ENCODE measurements around the gene SORCS2. TPM values are rescaled to one million over a fixed set of nuclear protein-coding genes. Genes with fewer than 3 reads are reported as not detected.

Gene SORCS2
- polyA plus RNA-seq, 1 donor (not counting 4 experiments of a cell fraction or from before 2014, with no cell fraction given), result 0.09 TPM

GRCh38 chr4:7760706-7761105 is 568.4 kb downstream of the SORCS2 start:
- H3K79me2 ChIP-seq (ENCODE audit: control insufficient read depth, insufficient read depth, low read length), result no peaks in the 10 kb centered on the region
- dilution Hi-C loops (cut with MboI; ENCODE audit: extremely low pct_ligation_motif_present, low sequenced_read_pairs), result no loop called here
- no peak overlapping the region for H3K4me2 ChIP-seq (ENCODE audit: control insufficient read depth, extremely low read depth, insufficient read depth, low read depth, low read length)
- no peaks in the 10 kb centered on the region for H4K20me1 ChIP-seq (ENCODE audit: control insufficient read depth, extremely low read depth, insufficient read depth, low read length)
- no peak overlapping the region for H3K27ac ChIP-seq (ENCODE audit: control insufficient read depth, insufficient read depth, low read length)
- H3K4me1 ChIP-seq (ENCODE audit: control insufficient read depth, extremely low read depth, insufficient read depth, low read length), result no peaks in the 10 kb centered on the region
- H3K36me3 ChIP-seq (ENCODE audit: control insufficient read depth in 2 of 2, extremely low read depth in 1 of 2, insufficient read depth in 2 of 2, low read length in 2 of 2), result peaks cover 13 to 25% of the 10 kb centered on the region in 2 experiments
- no peaks in the 10 kb centered on the region for H3K9me3 ChIP-seq (ENCODE audit: control insufficient read depth, low read depth, low read length)
- no peak overlapping the region for H2AFZ ChIP-seq (ENCODE audit: control insufficient read depth, low read length)
- FAIRE-seq, result no peak
- H3K27me3 ChIP-seq (ENCODE audit: control insufficient read depth, extremely low read depth, insufficient read depth, low read length), result no peaks in the 10 kb centered on the region
- no peaks in the 10 kb centered on the region for H3K9me1 ChIP-seq (ENCODE audit: control insufficient read depth, extremely low read depth, insufficient read depth, low read length)
- no peak overlapping the region for H3K4me3 ChIP-seq (ENCODE audit: control insufficient read depth in 2 of 3, extremely low read depth in 1 of 3, insufficient read depth in 2 of 3, low read depth in 1 of 3, low read length in 3 of 3)
- DNase-seq (ENCODE audit: low read depth, low spot score), result no peak
- no peak overlapping the region for H3K9ac ChIP-seq (ENCODE audit: control insufficient read depth, extremely low read depth, insufficient read depth, low read length)
- TF ChIP-seq EZH2 (IDR thresholded peaks at IDR 0.05; ENCODE audit: low read length), result no peak

DNA sequence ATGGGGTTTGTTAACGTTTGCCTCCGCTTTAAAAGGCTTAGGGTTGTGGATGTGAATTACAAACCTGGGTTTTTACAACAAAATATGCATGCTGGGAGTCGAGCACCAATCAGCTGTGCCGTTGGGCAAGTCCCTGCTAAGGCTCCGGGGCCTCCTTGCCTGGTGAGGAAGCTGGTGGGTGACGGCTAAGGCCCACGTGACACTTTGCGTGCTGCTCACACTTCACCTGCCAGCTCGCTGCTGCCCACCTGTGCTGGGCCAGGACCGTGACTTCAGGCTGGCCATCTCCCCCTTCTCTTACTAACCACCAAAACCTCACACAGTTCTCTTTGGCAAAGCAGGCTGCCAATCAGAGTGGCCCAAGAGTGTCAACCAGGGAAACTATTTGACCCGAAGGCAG is 569.0 kb downstream of the SORCS2 start:
- Histone ChIP-seq H3K27ac (ENCODE audit: control insufficient read depth, insufficient read depth, low read length) (no peak overlapping the region), H4K20me1 (ENCODE audit: control insufficient read depth, extremely low read depth, insufficient read depth, low read length) (no peaks in the 10 kb centered on the region), H3K4me2 (ENCODE audit: control insufficient read depth, extremely low read depth, insufficient read depth, low read depth, low read length) (no peak overlapping the region), H3K36me3 (ENCODE audit: control insufficient read depth in 2 of 2, extremely low read depth in 1 of 2, insufficient read depth in 2 of 2, low read length in 2 of 2) (peaks cover 17 to 30% of the 10 kb centered on the region in 2 experiments), H3K9me1 (ENCODE audit: control insufficient read depth, extremely low read depth, insufficient read depth, low read length) (no peaks in the 10 kb centered on the region), H3K79me2 (ENCODE audit: control insufficient read depth, insufficient read depth, low read length) (no peaks in the 10 kb centered on the region), H3K9me3 (ENCODE audit: control insufficient read depth, low read depth, low read length) (no peaks in the 10 kb centered on the region), H3K4me1 (ENCODE audit: control insufficient read depth, extremely low read depth, insufficient read depth, low read length) (no peaks in the 10 kb centered on the region), H3K9ac (ENCODE audit: control insufficient read depth, extremely low read depth, insufficient read depth, low read length) (no peak overlapping the region), H3K27me3 (ENCODE audit: control insufficient read depth, extremely low read depth, insufficient read depth, low read length) (no peaks in the 10 kb centered on the region), H3K4me3 (ENCODE audit: control insufficient read depth in 2 of 3, extremely low read depth in 1 of 3, insufficient read depth in 2 of 3, low read depth in 1 of 3, low read length in 3 of 3) (no peak overlapping the region), H2AFZ (ENCODE audit: control insufficient read depth, low read length) (no peak overlapping the region)
- no peak for TF ChIP-seq CTCF (optimal IDR thresholded peaks at IDR 0.05 in 1 of 3, IDR thresholded peaks at IDR 0.05 in 1 of 3, conservative IDR thresholded peaks at IDR 0.05 in 1 of 3; ENCODE audit: extremely low read depth in 1 of 3, insufficient read depth in 2 of 3, low read length in 3 of 3)
- TF ChIP-seq EZH2 (IDR thresholded peaks at IDR 0.05; ENCODE audit: low read length), result no peak
- FAIRE-seq (no peak), DNase-seq (ENCODE audit: low read depth, low spot score) (no peak)
- dilution Hi-C loops (cut with MboI; ENCODE audit: extremely low pct_ligation_motif_present, low sequenced_read_pairs), result no loop called here

DNA sequence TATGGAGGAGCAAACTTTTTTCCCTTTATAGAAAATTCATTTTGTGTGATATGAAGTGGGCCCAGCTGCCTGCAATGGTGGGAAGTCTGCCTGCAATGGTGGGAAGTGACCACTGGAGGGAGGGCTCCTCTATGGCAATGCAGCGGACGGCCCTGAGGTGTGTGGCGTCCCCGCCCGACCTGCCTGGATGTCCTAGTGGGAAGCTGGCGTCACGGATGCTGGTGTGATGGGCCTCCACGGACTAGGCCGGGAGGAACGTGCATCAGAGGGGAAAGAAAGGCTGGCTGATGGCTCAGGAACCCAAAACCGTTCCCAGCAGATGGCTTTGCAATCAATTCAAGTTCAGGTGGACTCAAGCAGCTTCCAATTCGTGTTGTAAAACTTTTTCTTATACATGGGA is 569.4 kb downstream of the SORCS2 start:
- no peaks in the 10 kb centered on the region for H4K20me1 ChIP-seq (ENCODE audit: control insufficient read depth, extremely low read depth, insufficient read depth, low read length)
- FAIRE-seq (no peak), DNase-seq (ENCODE audit: low read depth, low spot score) (no peak)
- H2AFZ ChIP-seq (ENCODE audit: control insufficient read depth, low read length), result no peak overlapping the region
- dilution Hi-C loops (cut with MboI; ENCODE audit: extremely low pct_ligation_motif_present, low sequenced_read_pairs), result no loop called here
- no peak for TF ChIP-seq EZH2 (IDR thresholded peaks at IDR 0.05; ENCODE audit: low read length)
- peak in 2 of 3 experiments; percentile 50 to 58 for TF ChIP-seq CTCF (optimal IDR thresholded peaks at IDR 0.05 in 1 of 3, IDR thresholded peaks at IDR 0.05 in 1 of 3, conservative IDR thresholded peaks at IDR 0.05 in 1 of 3; ENCODE audit: extremely low read depth in 1 of 3, insufficient read depth in 2 of 3, low read length in 3 of 3)
- no peaks in the 10 kb centered on the region for H3K27me3 ChIP-seq (ENCODE audit: control insufficient read depth, extremely low read depth, insufficient read depth, low read length)
- no peak overlapping the region for H3K27ac ChIP-seq (ENCODE audit: control insufficient read depth, insufficient read depth, low read length)
- H3K79me2 ChIP-seq (ENCODE audit: control insufficient read depth, insufficient read depth, low read length), result no peaks in the 10 kb centered on the region
- H3K9me1 ChIP-seq (ENCODE audit: control insufficient read depth, extremely low read depth, insufficient read depth, low read length), result no peaks in the 10 kb centered on the region
- H3K4me1 ChIP-seq (ENCODE audit: control insufficient read depth, extremely low read depth, insufficient read depth, low read length), result no peaks in the 10 kb centered on the region
- no peak overlapping the region for H3K9ac ChIP-seq (ENCODE audit: control insufficient read depth, extremely low read depth, insufficient read depth, low read length)
- H3K4me2 ChIP-seq (ENCODE audit: control insufficient read depth, extremely low read depth, insufficient read depth, low read depth, low read length), result no peak overlapping the region
- no peak overlapping the region for H3K4me3 ChIP-seq (ENCODE audit: control insufficient read depth in 2 of 3, extremely low read depth in 1 of 3, insufficient read depth in 2 of 3, low read depth in 1 of 3, low read length in 3 of 3)
- no peaks in the 10 kb centered on the region for H3K9me3 ChIP-seq (ENCODE audit: control insufficient read depth, low read depth, low read length)
- peaks cover 20 to 32% of the 10 kb centered on the region in 2 experiments for H3K36me3 ChIP-seq (ENCODE audit: control insufficient read depth in 2 of 2, extremely low read depth in 1 of 2, insufficient read depth in 2 of 2, low read length in 2 of 2)

Data from keratinocyte (primary cell).